ENCODE data around the gene BICD2.

BICD2 gene

DNA sequence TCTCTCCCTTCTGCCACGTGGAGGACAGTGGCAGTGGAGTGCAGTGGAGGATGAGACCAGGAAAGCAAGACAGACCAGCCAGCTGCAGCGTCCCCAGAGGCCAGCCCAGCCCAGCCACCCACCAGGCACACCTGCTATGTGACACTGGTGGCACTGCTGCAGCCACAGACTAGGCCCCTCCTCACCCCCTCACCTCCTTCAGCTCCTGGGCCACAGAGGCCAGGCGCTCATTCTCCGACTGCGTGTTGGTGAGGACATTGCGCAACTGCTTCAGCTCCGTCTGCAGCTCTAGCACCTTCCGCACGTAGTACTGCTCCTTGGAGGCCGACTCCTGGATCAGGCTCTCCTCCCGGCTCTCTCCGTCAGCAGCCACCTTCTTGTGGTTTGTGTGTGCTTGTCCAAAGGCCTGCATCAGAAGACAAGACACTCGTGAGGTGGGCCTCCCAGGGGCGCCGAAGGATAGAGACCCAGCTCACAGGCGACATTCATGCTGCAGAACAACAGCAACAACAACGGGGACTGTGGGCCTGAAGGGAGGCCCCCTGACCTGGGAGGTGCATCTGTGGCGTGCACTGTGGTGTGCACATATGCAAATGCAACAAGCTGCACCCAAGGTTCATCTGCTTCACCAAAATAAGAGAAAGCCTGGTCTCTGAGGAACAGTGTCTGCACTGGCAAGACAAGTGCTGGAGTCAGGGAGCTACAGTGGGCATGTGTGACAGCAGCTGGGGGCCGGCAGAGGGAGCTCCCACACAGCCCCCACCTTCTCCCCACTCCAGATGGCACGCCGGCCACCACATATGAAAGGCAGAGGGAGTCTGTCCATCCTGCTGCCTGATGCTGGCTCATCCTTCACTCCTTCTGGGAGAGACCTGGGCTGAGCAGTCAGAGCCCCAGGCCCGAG, 35.5 kb downstream of the BICD2 start:
- Histone ChIP-seq H3K4me1 (ENCODE audit: control insufficient read depth, insufficient read depth, low read length) (no peaks in the 10 kb centered on the region), H3K9me3 (ENCODE audit: control insufficient read depth, insufficient read depth, low read length) (no peaks in the 10 kb centered on the region), H3K27me3 (ENCODE audit: control insufficient read depth, insufficient read depth, low read length) (no peaks in the 10 kb centered on the region), H3K9ac (ENCODE audit: low read depth, low read length) (peak overlapping the region; percentile 60), H3K36me3 (ENCODE audit: control insufficient read depth, insufficient read depth, low read length) (peaks cover 24% of the 10 kb centered on the region), H3K4me3 (ENCODE audit: low read depth, low read length) (no peak overlapping the region)

- H3K4me3 ChIP-seq (ENCODE audit: low read depth, low read length): no peak overlapping the region
- no peaks in the 10 kb centered on the region for H3K4me1 ChIP-seq (ENCODE audit: control insufficient read depth, insufficient read depth, low read length)
- H3K27me3 ChIP-seq (ENCODE audit: control insufficient read depth, insufficient read depth, low read length): no peaks in the 10 kb centered on the region
- no peak overlapping the region for H3K9ac ChIP-seq (ENCODE audit: low read depth, low read length)
- H3K9me3 ChIP-seq (ENCODE audit: control insufficient read depth, insufficient read depth, low read length): no peaks in the 10 kb centered on the region
- peaks cover 28% of the 10 kb centered on the region for H3K36me3 ChIP-seq (ENCODE audit: control insufficient read depth, insufficient read depth, low read length)
Observed at GRCh38 chr9:92727716-92728700, 36.6 kb downstream of the BICD2 start.

GRCh38 chr9:92726971-92727715, 37.5 kb downstream of the BICD2 start:
- no peak overlapping the region for H3K4me3 ChIP-seq (ENCODE audit: low read depth, low read length)
- no peaks in the 10 kb centered on the region for H3K4me1 ChIP-seq (ENCODE audit: control insufficient read depth, insufficient read depth, low read length)
- no peaks in the 10 kb centered on the region for H3K9me3 ChIP-seq (ENCODE audit: control insufficient read depth, insufficient read depth, low read length)
- no peaks in the 10 kb centered on the region for H3K27me3 ChIP-seq (ENCODE audit: control insufficient read depth, insufficient read depth, low read length)
- no peak overlapping the region for H3K9ac ChIP-seq (ENCODE audit: low read depth, low read length)
- peaks cover 30% of the 10 kb centered on the region for H3K36me3 ChIP-seq (ENCODE audit: control insufficient read depth, insufficient read depth, low read length)

DNA sequence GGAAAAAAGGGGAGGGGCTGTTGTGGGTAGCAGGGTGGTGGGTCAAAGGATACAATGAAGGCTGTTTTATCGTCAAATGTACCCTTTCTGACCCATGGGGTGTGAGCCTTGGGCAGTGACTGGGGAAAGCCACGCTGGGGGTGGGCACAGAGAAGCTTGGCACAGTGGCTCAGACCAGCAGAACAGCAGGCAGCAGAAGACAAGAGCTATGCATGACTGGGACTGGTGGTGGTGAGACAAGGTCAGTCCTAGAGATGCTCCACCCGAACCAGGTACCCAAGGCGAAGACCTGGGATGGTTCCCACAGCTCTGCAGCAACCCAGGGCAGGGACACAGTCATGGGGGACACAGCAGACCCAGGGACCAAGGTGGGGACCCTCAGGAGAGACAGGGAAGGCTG, 38.3 kb downstream of the BICD2 start:
- Histone ChIP-seq H3K36me3 (ENCODE audit: control insufficient read depth, insufficient read depth, low read length) (peaks cover 37% of the 10 kb centered on the region), H3K27me3 (ENCODE audit: control insufficient read depth, insufficient read depth, low read length) (no peaks in the 10 kb centered on the region), H3K9ac (ENCODE audit: low read depth, low read length) (no peak overlapping the region)

GRCh38 chr9:92725766-92726165, 38.9 kb downstream of the BICD2 start:
- H3K4me3 ChIP-seq (ENCODE audit: low read depth, low read length): no peak overlapping the region
- H3K4me1 ChIP-seq (ENCODE audit: control insufficient read depth, insufficient read depth, low read length): no peaks in the 10 kb centered on the region
- H3K9ac ChIP-seq (ENCODE audit: low read depth, low read length): no peak overlapping the region
- no peaks in the 10 kb centered on the region for H3K27me3 ChIP-seq (ENCODE audit: control insufficient read depth, insufficient read depth, low read length)
- H3K36me3 ChIP-seq (ENCODE audit: control insufficient read depth, insufficient read depth, low read length): peaks cover 40% of the 10 kb centered on the region
- H3K9me3 ChIP-seq (ENCODE audit: control insufficient read depth, insufficient read depth, low read length): no peaks in the 10 kb centered on the region

More for the DNA sequence above, 38.3 kb downstream of the BICD2 start:
- Histone ChIP-seq H3K4me3 (ENCODE audit: low read depth, low read length) (no peak overlapping the region), H3K4me1 (ENCODE audit: control insufficient read depth, insufficient read depth, low read length) (no peaks in the 10 kb centered on the region), H3K9me3 (ENCODE audit: control insufficient read depth, insufficient read depth, low read length) (no peaks in the 10 kb centered on the region)

DNA sequence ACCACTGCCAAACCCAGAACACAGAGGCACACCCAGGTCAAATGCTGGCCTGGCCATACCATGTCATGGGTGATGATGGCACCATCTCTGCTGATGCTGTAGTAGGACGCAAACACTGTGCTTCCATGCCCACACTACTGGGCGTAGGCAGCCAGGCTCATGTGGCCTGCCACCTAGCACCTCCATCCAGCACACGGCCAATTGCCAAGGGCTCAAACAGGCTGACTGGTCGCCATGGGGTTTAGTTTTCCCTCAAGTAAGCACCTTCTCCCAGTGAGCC, 39.4 kb downstream of the BICD2 start:
- H3K4me3 ChIP-seq (ENCODE audit: low read depth, low read length): no peak overlapping the region
- H3K27me3 ChIP-seq (ENCODE audit: control insufficient read depth, insufficient read depth, low read length): no peaks in the 10 kb centered on the region
- H3K9me3 ChIP-seq (ENCODE audit: control insufficient read depth, insufficient read depth, low read length): no peaks in the 10 kb centered on the region
- H3K9ac ChIP-seq (ENCODE audit: low read depth, low read length): no peak overlapping the region
- peaks cover 45% of the 10 kb centered on the region for H3K36me3 ChIP-seq (ENCODE audit: control insufficient read depth, insufficient read depth, low read length)
- H3K4me1 ChIP-seq (ENCODE audit: control insufficient read depth, insufficient read depth, low read length): no peaks in the 10 kb centered on the region

DNA sequence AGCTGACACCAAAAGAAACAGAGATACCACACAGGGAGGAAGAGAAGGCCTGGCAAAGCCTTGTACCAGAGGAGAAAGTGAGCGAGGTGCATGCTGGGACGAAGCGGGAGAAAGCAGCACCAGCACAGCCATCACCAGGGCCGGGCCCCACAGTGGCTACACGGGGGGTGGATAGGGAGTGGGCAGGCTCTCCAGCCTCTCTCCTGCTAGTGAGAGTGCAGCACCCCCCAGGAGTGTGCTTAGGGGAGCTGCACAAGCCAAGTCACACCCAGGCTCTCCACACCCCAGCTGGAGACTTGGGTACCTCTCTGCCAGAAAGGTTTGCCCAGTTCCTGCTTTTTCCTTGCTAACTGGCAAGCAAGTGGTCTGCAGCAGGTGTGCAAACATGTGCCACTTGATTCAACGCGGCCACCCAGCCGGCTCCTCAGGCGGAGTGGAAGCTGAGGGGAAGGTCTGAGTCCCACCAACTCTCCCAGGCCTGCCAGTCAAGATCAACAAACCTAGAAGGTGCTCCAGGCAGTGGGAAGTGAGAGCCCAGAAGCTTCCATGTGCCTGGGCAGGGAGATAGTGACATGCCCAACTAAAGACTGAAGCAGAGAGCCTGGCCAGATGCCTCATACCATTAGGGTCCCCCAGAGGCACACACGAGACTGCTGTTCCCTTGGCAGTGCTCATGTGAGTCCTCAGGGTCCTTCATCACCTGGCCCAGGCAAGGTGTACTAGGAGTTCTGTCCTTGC, 39.9 kb downstream of the BICD2 start:
- H3K4me1 ChIP-seq (ENCODE audit: control insufficient read depth, insufficient read depth, low read length): no peaks in the 10 kb centered on the region
- H3K27me3 ChIP-seq (ENCODE audit: control insufficient read depth, insufficient read depth, low read length): no peaks in the 10 kb centered on the region
- no peak overlapping the region for H3K4me3 ChIP-seq (ENCODE audit: low read depth, low read length)
- peaks cover 50% of the 10 kb centered on the region for H3K36me3 ChIP-seq (ENCODE audit: control insufficient read depth, insufficient read depth, low read length)
- H3K9me3 ChIP-seq (ENCODE audit: control insufficient read depth, insufficient read depth, low read length): no peaks in the 10 kb centered on the region
- H3K9ac ChIP-seq (ENCODE audit: low read depth, low read length): no peak overlapping the region

GRCh38 chr9:92723801-92724323, 40.8 kb downstream of the BICD2 start:
- H3K9me3 ChIP-seq (ENCODE audit: control insufficient read depth, insufficient read depth, low read length): no peaks in the 10 kb centered on the region
- no peak overlapping the region for H3K9ac ChIP-seq (ENCODE audit: low read depth, low read length)
- H3K36me3 ChIP-seq (ENCODE audit: control insufficient read depth, insufficient read depth, low read length): peaks cover 56% of the 10 kb centered on the region

GRCh38 chr9:92723299-92723625, 41.4 kb downstream of the BICD2 start:
- Histone ChIP-seq H3K36me3 (ENCODE audit: control insufficient read depth, insufficient read depth, low read length) (peaks cover 56% of the 10 kb centered on the region), H3K9ac (ENCODE audit: low read depth, low read length) (no peak overlapping the region), H3K4me1 (ENCODE audit: control insufficient read depth, insufficient read depth, low read length) (no peaks in the 10 kb centered on the region), H3K9me3 (ENCODE audit: control insufficient read depth, insufficient read depth, low read length) (no peaks in the 10 kb centered on the region), H3K27me3 (ENCODE audit: control insufficient read depth, insufficient read depth, low read length) (no peaks in the 10 kb centered on the region), H3K4me3 (ENCODE audit: low read depth, low read length) (no peak overlapping the region)

More at GRCh38 chr9:92723801-92724323, 40.8 kb downstream of the BICD2 start:
- H3K4me1 ChIP-seq (ENCODE audit: control insufficient read depth, insufficient read depth, low read length): no peaks in the 10 kb centered on the region
- no peaks in the 10 kb centered on the region for H3K27me3 ChIP-seq (ENCODE audit: control insufficient read depth, insufficient read depth, low read length)
- no peak overlapping the region for H3K4me3 ChIP-seq (ENCODE audit: low read depth, low read length)

GRCh38 chr9:92722386-92723298, 42.0 kb downstream of the BICD2 start:
- H3K4me1 ChIP-seq (ENCODE audit: control insufficient read depth, insufficient read depth, low read length): no peaks in the 10 kb centered on the region
- H3K4me3 ChIP-seq (ENCODE audit: low read depth, low read length): no peak overlapping the region
- no peaks in the 10 kb centered on the region for H3K9me3 ChIP-seq (ENCODE audit: control insufficient read depth, insufficient read depth, low read length)
- no peaks in the 10 kb centered on the region for H3K27me3 ChIP-seq (ENCODE audit: control insufficient read depth, insufficient read depth, low read length)
- no peak overlapping the region for H3K9ac ChIP-seq (ENCODE audit: low read depth, low read length)
- peaks cover 57% of the 10 kb centered on the region for H3K36me3 ChIP-seq (ENCODE audit: control insufficient read depth, insufficient read depth, low read length)
